Measurements from ENCODE around the gene DCTN4. TPM values are rescaled to one million over a fixed set of nuclear protein-coding genes. Genes with fewer than 3 reads are reported as not detected.

The DCTN4 gene
- total RNA-seq, 1 donor from 2014 or later, result 49.8 TPM

DNA sequence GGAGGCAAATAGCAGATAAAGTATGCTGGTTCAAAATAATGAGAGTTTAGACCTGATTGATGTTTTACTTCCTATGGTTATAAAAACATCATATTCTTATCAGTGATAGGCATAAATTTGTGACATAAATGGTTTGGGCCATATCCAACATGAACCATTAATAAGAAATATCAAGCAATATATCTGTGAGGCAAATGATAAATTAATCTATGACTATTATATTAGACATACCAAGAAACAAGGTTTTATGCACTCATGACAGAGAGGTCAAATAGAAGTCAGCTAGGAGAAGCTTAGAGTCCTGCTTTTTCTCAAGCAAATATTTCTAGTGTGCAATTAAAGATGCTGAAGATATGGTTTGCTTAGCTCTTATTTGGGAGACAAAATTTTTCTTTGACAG, 30.2 kb upstream of the DCTN4 start:
- H3K27ac Mint-ChIP-seq, result no peak overlapping the region
- H3K36me3 Mint-ChIP-seq (ENCODE audit: low read depth), result no peaks in the 10 kb centered on the region
- peaks cover 8% of the 10 kb centered on the region for H3K4me1 Mint-ChIP-seq
- no peak overlapping the region for H3K4me3 Mint-ChIP-seq
- TF ChIP-seq, protein P1, sequence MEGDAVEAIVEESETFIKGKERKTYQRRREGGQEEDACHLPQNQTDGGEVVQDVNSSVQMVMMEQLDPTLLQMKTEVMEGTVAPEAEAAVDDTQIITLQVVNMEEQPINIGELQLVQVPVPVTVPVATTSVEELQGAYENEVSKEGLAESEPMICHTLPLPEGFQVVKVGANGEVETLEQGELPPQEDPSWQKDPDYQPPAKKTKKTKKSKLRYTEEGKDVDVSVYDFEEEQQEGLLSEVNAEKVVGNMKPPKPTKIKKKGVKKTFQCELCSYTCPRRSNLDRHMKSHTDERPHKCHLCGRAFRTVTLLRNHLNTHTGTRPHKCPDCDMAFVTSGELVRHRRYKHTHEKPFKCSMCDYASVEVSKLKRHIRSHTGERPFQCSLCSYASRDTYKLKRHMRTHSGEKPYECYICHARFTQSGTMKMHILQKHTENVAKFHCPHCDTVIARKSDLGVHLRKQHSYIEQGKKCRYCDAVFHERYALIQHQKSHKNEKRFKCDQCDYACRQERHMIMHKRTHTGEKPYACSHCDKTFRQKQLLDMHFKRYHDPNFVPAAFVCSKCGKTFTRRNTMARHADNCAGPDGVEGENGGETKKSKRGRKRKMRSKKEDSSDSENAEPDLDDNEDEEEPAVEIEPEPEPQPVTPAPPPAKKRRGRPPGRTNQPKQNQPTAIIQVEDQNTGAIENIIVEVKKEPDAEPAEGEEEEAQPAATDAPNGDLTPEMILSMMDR (IDR thresholded peaks at IDR 0.05), result no peak
- DNase-seq, result no peak
- H3K27me3 Mint-ChIP-seq, result peaks cover 42% of the 10 kb centered on the region
- no peak for ATAC-seq (ENCODE audit: low read depth)
- POLR2A ChIA-PET, result no interaction called here
- H3K9me3 Mint-ChIP-seq, result peaks cover 2% of the 10 kb centered on the region
- CTCF ChIA-PET, result interaction anchor here (0.7 to 2.2 kb wide), 2 partner anchors 11 to 13 kb away, joined by 3 to 4 read pairs; no protein-coding TSS in a partner anchor
- intact Hi-C loops (cut with micrococcal nuclease), result no loop called here

- H3K27me3 Mint-ChIP-seq, result peaks cover 38% of the 10 kb centered on the region
- TF ChIP-seq, protein P1 (IDR thresholded peaks at IDR 0.05), result no peak
- DNase-seq (no peak), ATAC-seq (ENCODE audit: low read depth) (no peak)
- ChIA-PET CTCF (interaction anchor here (1.1 to 1.4 kb wide), 2 partner anchors 13 to 59 kb away, joined by 4 to 5 read pairs; no protein-coding TSS in a partner anchor), POLR2A (interaction anchor here (0.5 kb wide), 1 partner anchor 338 kb away, joined by 4 read pairs; no protein-coding TSS in a partner anchor)
- H3K9me3 Mint-ChIP-seq, result peaks cover 2% of the 10 kb centered on the region
- no peaks in the 10 kb centered on the region for H3K36me3 Mint-ChIP-seq (ENCODE audit: low read depth)
- peaks cover 11% of the 10 kb centered on the region for H3K4me1 Mint-ChIP-seq
- intact Hi-C loops (cut with micrococcal nuclease), result no loop called here
- no peak overlapping the region for H3K27ac Mint-ChIP-seq
- H3K4me3 Mint-ChIP-seq, result no peak overlapping the region
These were observed 28.8 kb upstream of the DCTN4 start for GRCh38 chr5:150787656-150788055.

GRCh38 chr5:150786876-150787275, 28.1 kb upstream of the DCTN4 start:
- TF ChIP-seq, protein P1 (IDR thresholded peaks at IDR 0.05), result no peak
- Mint-ChIP-seq H3K36me3 (ENCODE audit: low read depth) (no peaks in the 10 kb centered on the region), H3K27me3 (peaks cover 38% of the 10 kb centered on the region), H3K4me1 (peaks cover 11% of the 10 kb centered on the region), H3K9me3 (peaks cover 2% of the 10 kb centered on the region), H3K27ac (no peak overlapping the region), H3K4me3 (no peak overlapping the region)
- CTCF ChIA-PET, result interaction anchor here (1.1 to 1.4 kb wide), 2 partner anchors 14 to 60 kb away, joined by 4 to 5 read pairs; no protein-coding TSS in a partner anchor
- DNase-seq, result no peak
- POLR2A ChIA-PET, result no interaction called here
- intact Hi-C loops (cut with micrococcal nuclease), result no loop called here
- ATAC-seq (ENCODE audit: low read depth), result no peak

DNA sequence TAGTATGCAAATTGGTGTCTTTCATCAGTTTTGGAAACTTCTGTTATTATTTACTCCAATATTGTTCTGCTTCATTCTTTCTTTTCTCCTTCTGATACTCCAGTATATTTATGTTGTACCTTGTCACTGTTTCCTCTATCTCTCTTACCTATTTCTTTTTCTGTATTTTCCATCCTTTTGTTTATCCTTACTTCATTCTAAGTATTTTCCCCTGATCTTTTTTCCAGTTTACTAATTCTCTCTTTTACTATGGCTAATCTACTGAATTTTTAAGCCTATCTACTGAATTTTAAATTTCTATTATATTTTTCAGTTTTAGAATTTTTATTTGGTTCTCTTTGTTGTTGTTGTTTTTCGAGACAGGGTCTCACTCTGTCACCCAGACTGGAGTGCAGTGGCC, 27.1 kb upstream of the DCTN4 start:
- H3K9me3 Mint-ChIP-seq, result peaks cover 2% of the 10 kb centered on the region
- POLR2A ChIA-PET, result no interaction called here
- intact Hi-C loops (cut with micrococcal nuclease), result no loop called here
- H3K4me3 Mint-ChIP-seq, result no peak overlapping the region
- TF ChIP-seq, protein P1 (IDR thresholded peaks at IDR 0.05), result no peak
- H3K4me1 Mint-ChIP-seq, result peaks cover 12% of the 10 kb centered on the region
- CTCF ChIA-PET, result no interaction called here
- no peaks in the 10 kb centered on the region for H3K36me3 Mint-ChIP-seq (ENCODE audit: low read depth)
- H3K27me3 Mint-ChIP-seq, result peaks cover 35% of the 10 kb centered on the region
- DNase-seq (no peak), ATAC-seq (ENCODE audit: low read depth) (no peak)
- no peak overlapping the region for H3K27ac Mint-ChIP-seq

- H3K27ac Mint-ChIP-seq, result no peak overlapping the region
- ChIA-PET CTCF (interaction anchor here (0.6 kb wide), 1 partner anchor 491 kb away, joined by 4 read pairs; no protein-coding TSS in a partner anchor), POLR2A (interaction anchor here (0.7 kb wide), 1 partner anchor 206 kb away, joined by 12 read pairs; no protein-coding TSS in a partner anchor)
- intact Hi-C loops (cut with micrococcal nuclease), result no loop called here
- H3K4me1 Mint-ChIP-seq, result peaks cover 27% of the 10 kb centered on the region
- H3K4me3 Mint-ChIP-seq, result no peak overlapping the region
- DNase-seq (no peak), ATAC-seq (ENCODE audit: low read depth) (no peak)
- TF ChIP-seq, protein P1 (IDR thresholded peaks at IDR 0.05), result no peak
- H3K9me3 Mint-ChIP-seq, result peaks cover 2% of the 10 kb centered on the region
- H3K27me3 Mint-ChIP-seq, result peaks cover 23% of the 10 kb centered on the region
- no peaks in the 10 kb centered on the region for H3K36me3 Mint-ChIP-seq (ENCODE audit: low read depth)
These were observed 24.7 kb upstream of the DCTN4 start for GRCh38 chr5:150783422-150783928.
